Measurements from ENCODE around the gene KCTD11. TPM values are rescaled to one million over a fixed set of nuclear protein-coding genes. Genes with fewer than 3 reads are reported as not detected.

The KCTD11 gene
- total and polyA plus RNA-seq, 10 donors, result 5.4 to 12.0 (median 8.9) TPM

DNA sequence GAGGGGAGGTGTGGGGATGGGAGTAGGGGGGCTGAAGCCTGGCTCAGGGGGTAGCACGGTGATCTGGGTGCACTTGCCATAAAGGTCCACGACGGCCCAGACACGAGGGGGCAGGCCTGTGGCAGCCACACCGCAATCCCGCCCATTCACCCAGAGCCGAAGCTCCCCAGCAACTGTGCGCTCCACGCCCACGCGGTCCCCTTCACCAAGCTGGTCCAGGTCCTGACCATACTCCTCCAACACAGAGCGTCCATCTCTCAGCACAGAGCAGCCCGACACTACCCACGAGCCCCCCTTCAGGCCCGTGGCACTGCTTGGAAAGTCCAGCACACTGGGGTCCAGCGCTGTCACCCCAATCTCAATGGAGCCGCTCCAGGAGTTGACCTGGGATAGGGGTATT is 24.5 kb upstream of the KCTD11 start:
- peaks cover 0 to 50% (median 35%) of the 10 kb centered on the region in 6 donors for H3K36me3 ChIP-seq
- H3K27ac ChIP-seq, result no peak overlapping the region
- TF ChIP-seq POLR2A (IDR thresholded peaks at IDR 0.05) (no peak), POLR2AphosphoS5 (IDR thresholded peaks at IDR 0.05) (no peak)
- TF ChIP-seq, protein P1, sequence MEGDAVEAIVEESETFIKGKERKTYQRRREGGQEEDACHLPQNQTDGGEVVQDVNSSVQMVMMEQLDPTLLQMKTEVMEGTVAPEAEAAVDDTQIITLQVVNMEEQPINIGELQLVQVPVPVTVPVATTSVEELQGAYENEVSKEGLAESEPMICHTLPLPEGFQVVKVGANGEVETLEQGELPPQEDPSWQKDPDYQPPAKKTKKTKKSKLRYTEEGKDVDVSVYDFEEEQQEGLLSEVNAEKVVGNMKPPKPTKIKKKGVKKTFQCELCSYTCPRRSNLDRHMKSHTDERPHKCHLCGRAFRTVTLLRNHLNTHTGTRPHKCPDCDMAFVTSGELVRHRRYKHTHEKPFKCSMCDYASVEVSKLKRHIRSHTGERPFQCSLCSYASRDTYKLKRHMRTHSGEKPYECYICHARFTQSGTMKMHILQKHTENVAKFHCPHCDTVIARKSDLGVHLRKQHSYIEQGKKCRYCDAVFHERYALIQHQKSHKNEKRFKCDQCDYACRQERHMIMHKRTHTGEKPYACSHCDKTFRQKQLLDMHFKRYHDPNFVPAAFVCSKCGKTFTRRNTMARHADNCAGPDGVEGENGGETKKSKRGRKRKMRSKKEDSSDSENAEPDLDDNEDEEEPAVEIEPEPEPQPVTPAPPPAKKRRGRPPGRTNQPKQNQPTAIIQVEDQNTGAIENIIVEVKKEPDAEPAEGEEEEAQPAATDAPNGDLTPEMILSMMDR (IDR thresholded peaks at IDR 0.05 in 8 of 11, conservative IDR thresholded peaks at IDR 0.05 in 3 of 11), result no peak
- H3K9me3 ChIP-seq, result no peaks in the 10 kb centered on the region
- H3K27me3 ChIP-seq (replicated peaks in 1 of 7), result no peaks in the 10 kb centered on the region
- peaks cover 8 to 64% (median 43%) of the 10 kb centered on the region in 6 donors for H3K4me1 ChIP-seq
- no peak overlapping the region for H3K4me3 ChIP-seq
- no peak for DNase-seq
- WGBS, 5 donors, result 85 to 94% (median 90%) methylated on average over 15 to 17 of the region's 17 CpGs
- intact Hi-C loops (cut with DNase I; ENCODE audit: low total_unique reads), result no loop called here

DNA sequence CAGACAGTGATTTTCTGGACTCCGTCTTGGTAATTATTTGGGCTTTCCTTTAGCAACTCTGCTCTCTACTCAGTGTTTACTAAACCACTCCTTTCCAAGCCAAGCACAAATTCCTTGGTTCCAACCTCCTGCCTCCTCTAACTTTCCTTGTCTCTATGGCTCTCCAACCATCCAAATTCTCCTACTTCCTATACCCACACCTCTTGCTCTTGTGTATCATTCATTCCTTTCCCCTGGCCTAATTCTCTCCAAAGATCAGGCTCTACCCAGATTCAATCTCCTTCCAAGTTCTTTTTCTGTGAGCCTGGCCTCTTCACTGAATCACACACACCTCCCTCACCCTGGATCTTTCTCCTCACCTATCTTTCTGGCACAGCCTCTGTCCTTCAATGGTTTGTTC is 24.0 kb upstream of the KCTD11 start:
- intact Hi-C loops (cut with DNase I; ENCODE audit: low total_unique reads), result no loop called here
- peak overlapping the region in 3 of 8 donors; percentile 92 to 95 (median 95) for H3K27ac ChIP-seq
- peaks cover 8 to 69% (median 43%) of the 10 kb centered on the region in 6 donors for H3K4me1 ChIP-seq
- WGBS, 5 donors, result 80 to 95% (median 91%) methylated on average over 1 of the region's 1 CpG
- DNase-seq, result no peak
- peaks cover 0 to 44% (median 30%) of the 10 kb centered on the region in 6 donors for H3K36me3 ChIP-seq
- H3K4me3 ChIP-seq, result peak overlapping the region in 4 of 8 donors; percentile 80 to 95 (median 86)
- H3K9me3 ChIP-seq, result no peaks in the 10 kb centered on the region
- TF ChIP-seq, protein P1 (IDR thresholded peaks at IDR 0.05 in 8 of 11, conservative IDR thresholded peaks at IDR 0.05 in 3 of 11), result no peak
- TF ChIP-seq POLR2A (IDR thresholded peaks at IDR 0.05) (no peak), POLR2AphosphoS5 (IDR thresholded peaks at IDR 0.05) (no peak)
- H3K27me3 ChIP-seq (replicated peaks in 1 of 7), result no peaks in the 10 kb centered on the region

DNA sequence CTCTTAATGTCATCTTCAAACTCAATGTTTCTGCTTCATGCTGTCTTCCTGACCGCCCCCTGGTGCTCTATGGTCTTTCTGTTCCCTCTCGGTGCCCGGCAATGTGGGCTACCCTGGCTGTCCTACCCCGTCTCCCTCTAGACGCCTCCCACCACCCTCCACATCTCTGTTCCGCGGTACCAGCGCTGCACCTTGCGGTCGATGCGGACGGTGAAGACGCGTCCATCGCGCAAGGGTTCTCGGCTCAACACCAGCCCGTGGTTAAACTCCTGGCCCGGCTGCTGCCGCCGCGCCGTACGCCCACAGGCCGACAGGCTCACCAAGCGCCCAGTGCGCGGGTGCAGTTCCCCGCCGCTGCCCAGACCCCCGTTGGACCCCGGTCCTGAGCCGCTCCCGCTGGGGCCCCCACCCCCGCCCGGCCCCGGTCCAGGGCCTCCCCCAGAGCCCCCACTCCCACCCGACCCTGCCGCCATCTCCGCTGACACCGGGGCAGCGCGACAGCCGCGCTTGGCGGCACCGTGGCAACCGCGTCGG is 23.1 kb upstream of the KCTD11 start, which contains the start of gene NEURL4:
Gene NEURL4 (minus strand): TSS at position 496 of the 534 bp plus-strand sequence. CDS start 23 bp downstream, at position 473.
- TF ChIP-seq POLR2AphosphoS5 (IDR thresholded peaks at IDR 0.05) (no peak), POLR2A (IDR thresholded peaks at IDR 0.05) (no peak)
- TF ChIP-seq, protein P1 (IDR thresholded peaks at IDR 0.05 in 8 of 11, conservative IDR thresholded peaks at IDR 0.05 in 3 of 11), result no peak
- no peaks in the 10 kb centered on the region for H3K9me3 ChIP-seq
- H3K36me3 ChIP-seq, result peaks cover 0 to 35% (median 21%) of the 10 kb centered on the region in 6 donors
- peak within 1 kb of the TSS; percentile 77 to 95 (median 87) for H3K4me3 ChIP-seq
- 0 to 1% (median 1%) methylated on average over 32 to 50 of the region's 50 CpGs for WGBS, 5 donors
- intact Hi-C loops (cut with DNase I; ENCODE audit: low total_unique reads), result no loop called here
- peaks cover 8 to 73% (median 42%) of the 10 kb centered on the region in 6 donors for H3K4me1 ChIP-seq
- no peak for DNase-seq
- H3K27me3 ChIP-seq (replicated peaks in 1 of 7), result no peaks in the 10 kb centered on the region
- H3K27ac ChIP-seq, result peak within 1 kb of the TSS; percentile 89 to 95 (median 93)

DNA sequence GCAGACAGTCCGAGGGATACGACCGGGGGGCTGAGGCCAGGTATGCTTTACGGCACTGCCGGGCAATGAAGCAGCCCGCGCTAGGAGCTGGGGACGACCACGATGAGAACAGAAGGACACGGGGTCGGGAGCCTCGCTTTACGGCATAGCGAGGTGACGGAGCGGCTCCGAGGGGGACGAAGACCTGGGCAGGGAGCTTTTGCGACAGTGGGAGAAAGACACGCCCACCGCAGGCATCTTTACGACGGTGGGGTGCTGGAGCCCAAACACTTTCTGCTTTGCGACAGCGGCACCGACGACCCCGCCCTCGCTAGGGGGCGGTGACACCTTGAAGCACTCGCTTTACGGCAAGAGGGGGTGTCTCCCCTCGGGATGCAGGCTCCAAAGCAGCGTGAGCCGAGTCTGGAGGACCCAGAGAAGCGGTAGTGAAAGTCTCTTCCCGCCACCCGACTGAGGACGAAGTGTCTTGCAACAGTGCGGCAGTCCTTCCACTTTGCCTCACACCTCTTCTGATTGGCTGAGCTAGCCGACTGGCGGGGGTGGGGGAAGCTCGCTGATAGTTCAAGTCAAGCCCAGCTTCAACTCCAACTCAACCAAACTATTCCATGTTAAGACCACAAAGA is 22.5 kb upstream of the KCTD11 start:
- intact Hi-C loops (cut with DNase I; ENCODE audit: low total_unique reads), result no loop called here
- Histone ChIP-seq H3K36me3 (peaks cover 0 to 30% (median 17%) of the 10 kb centered on the region in 6 donors), H3K4me1 (peaks cover 6 to 73% (median 37%) of the 10 kb centered on the region in 6 donors), H3K4me3 (peak overlapping the region; percentile 77 to 95 (median 87)), H3K27me3 (replicated peaks in 1 of 7) (no peaks in the 10 kb centered on the region), H3K9me3 (no peaks in the 10 kb centered on the region), H3K27ac (peak overlapping the region; percentile 89 to 95 (median 93))
- peak; percentile 89 to 95 (median 94) for TF ChIP-seq POLR2AphosphoS5 (IDR thresholded peaks at IDR 0.05)
- TF ChIP-seq, protein P1 (IDR thresholded peaks at IDR 0.05 in 8 of 11, conservative IDR thresholded peaks at IDR 0.05 in 3 of 11), result peak in 4 of 11 experiments; percentile 5 to 50 (median 18)
- peak in 2 of 3 donors; percentile 23 to 69 for TF ChIP-seq POLR2A (IDR thresholded peaks at IDR 0.05)
- 0 to 1% (median 1%) methylated on average over 25 to 43 of the region's 43 CpGs for WGBS, 5 donors
- peak; percentile 99 for DNase-seq
